KMS-11 (cell line): ENCODE results near the gene TBCEL.

ENCODE experiments used
- H2AFZ ChIP-seq: fragments of 200-600 bp; sonication (generic); 2 replicates; pipeline ENCODE4 v1.6.1; 2016; ENCODE audit warnings: antibody characterized with exemption, mixed run types, low read depth
- H3K27ac ChIP-seq: fragments of 200-600 bp; sonication (generic); 2 replicates; pipeline ENCODE4 v1.6.1; 2016; ENCODE audit warnings: mild to moderate bottlenecking, mixed run types
- H3K27me3 ChIP-seq: fragments of 200-600 bp; sonication (generic); 2 replicates; pipeline ENCODE4 v1.6.1; 2017; ENCODE audit warnings: mild to moderate bottlenecking, low read depth, mixed run types, moderate library complexity; ENCODE audit not compliant: insufficient read depth
- H3K36me3 ChIP-seq: fragments of 200-600 bp; sonication (generic); 2 replicates; pipeline ENCODE4 v1.6.1; 2017; ENCODE audit warnings: mild to moderate bottlenecking, mixed run types; ENCODE audit not compliant: insufficient read depth
- H3K4me1 ChIP-seq: fragments of 200-600 bp; sonication (generic); 2 replicates; pipeline ENCODE4 v1.6.1; 2016; ENCODE audit warnings: mild to moderate bottlenecking, low read depth, mixed run types; ENCODE audit not compliant: poor library complexity, severe bottlenecking
- H3K4me2 ChIP-seq: fragments of 200-600 bp; sonication (generic); 2 replicates; pipeline ENCODE4 v1.7.0; 2016; ENCODE audit warnings: mild to moderate bottlenecking, mixed run types
- H3K4me3 ChIP-seq: fragments of 200-600 bp; sonication (generic); IDR thresholded peaks from 2 replicates; pipeline ENCODE4 v1.6.1; 2017; ENCODE audit warnings: low read depth, low read length, mixed read lengths; ENCODE audit not compliant: insufficient read depth
- H3K79me2 ChIP-seq: fragments of 200-600 bp; sonication (generic); 2 replicates; pipeline ENCODE4 v1.6.1; 2016; ENCODE audit warnings: low read depth, mixed run types; ENCODE audit not compliant: insufficient read depth
- H3K9ac ChIP-seq: fragments of 200-600 bp; sonication (generic); 2 replicates; pipeline ENCODE4 v1.6.1; 2016; ENCODE audit warnings: mild to moderate bottlenecking, mixed run types
- H4K20me1 ChIP-seq: fragments of 200-600 bp; sonication (generic); 2 replicates; pipeline ENCODE4 v1.6.1; 2016; ENCODE audit warnings: mild to moderate bottlenecking, mixed run types; ENCODE audit not compliant: insufficient read depth
- CTCF ChIP-seq: fragments of 200-600 bp; sonication (generic); conservative IDR thresholded peaks from 2 replicates; pipeline ENCODE4 v1.6.1; 2017; ENCODE audit warnings: low read depth, mild to moderate bottlenecking, antibody characterized with exemption, low read length, moderate library complexity, mixed read lengths

Gene TBCEL

GRCh38 chr11:121090145-121090721 is 66.3 kb downstream of the TBCEL start:
- Histone ChIP-seq H4K20me1 (no peaks in the 10 kb centered on the region), H3K27ac (no peak overlapping the region), H2AFZ (no peak overlapping the region), H3K79me2 (no peaks in the 10 kb centered on the region), H3K4me2 (no peak overlapping the region), H3K27me3 (no peaks in the 10 kb centered on the region), H3K9ac (no peak overlapping the region), H3K4me3 (no peak overlapping the region), H3K36me3 (no peaks in the 10 kb centered on the region), H3K4me1 (no peaks in the 10 kb centered on the region)
- no peak for TF ChIP-seq CTCF

GRCh38 chr11:121091492-121092152 is 67.7 kb downstream of the TBCEL start:
- Histone ChIP-seq H3K27ac (no peak overlapping the region), H3K79me2 (no peaks in the 10 kb centered on the region), H3K27me3 (no peaks in the 10 kb centered on the region), H2AFZ (no peak overlapping the region), H3K4me3 (no peak overlapping the region), H3K36me3 (no peaks in the 10 kb centered on the region), H3K9ac (no peak overlapping the region), H3K4me2 (no peak overlapping the region), H4K20me1 (no peaks in the 10 kb centered on the region), H3K4me1 (no peaks in the 10 kb centered on the region)
- TF ChIP-seq CTCF = no peak

- no peak overlapping the region for H3K4me2 ChIP-seq
- no peaks in the 10 kb centered on the region for H3K4me1 ChIP-seq
- no peaks in the 10 kb centered on the region for H4K20me1 ChIP-seq
- no peak for TF ChIP-seq CTCF
- H3K27ac ChIP-seq = no peak overlapping the region
- H3K79me2 ChIP-seq = no peaks in the 10 kb centered on the region
- H3K9ac ChIP-seq = no peak overlapping the region
- no peaks in the 10 kb centered on the region for H3K36me3 ChIP-seq
- H3K27me3 ChIP-seq = no peaks in the 10 kb centered on the region
- H2AFZ ChIP-seq = no peak overlapping the region
- no peak overlapping the region for H3K4me3 ChIP-seq
Observed at GRCh38 chr11:121095561-121095960, 71.7 kb downstream of the TBCEL start.

GRCh38 chr11:121099364-121099763 is 75.5 kb downstream of the TBCEL start:
- Histone ChIP-seq H3K36me3 (no peaks in the 10 kb centered on the region), H3K4me1 (no peaks in the 10 kb centered on the region), H2AFZ (no peak overlapping the region), H3K79me2 (no peaks in the 10 kb centered on the region), H3K4me2 (no peak overlapping the region), H4K20me1 (no peaks in the 10 kb centered on the region), H3K27me3 (no peaks in the 10 kb centered on the region), H3K4me3 (no peak overlapping the region), H3K27ac (no peak overlapping the region), H3K9ac (no peak overlapping the region)
- TF ChIP-seq CTCF = no peak
